GM23338 (cell line): ENCODE data around the gene HYAL2. TPM values are rescaled to one million over a fixed set of nuclear protein-coding genes. Genes with fewer than 3 reads are reported as not detected.

Source experiments
- ATAC-seq: fragments of 200-7000 bp; cut with Tn5 transposase; 3 replicates; pipeline ENCODE4 v1.9.1; 2020
- DNase-seq: peaks from one replicate; pipeline ENCODE4 v3.0.0-alpha.2; 2015; ENCODE audit warnings: low spot score
- H2AFZ ChIP-seq: fragments of 200-600 bp; sonication (generic); 2 replicates; pipeline ENCODE4 v1.8.0; 2016; ENCODE audit warnings: antibody characterized with exemption, mild to moderate bottlenecking, moderate library complexity
- H3F3A ChIP-seq: fragments of 200-600 bp; sonication (generic); replicated peaks from 2 replicates; pipeline ENCODE4 v1.8.0; 2017; ENCODE audit warnings: antibody characterized with exemption, mixed run types, low read depth
- H3K27ac ChIP-seq: fragments of 200-600 bp; sonication (generic); 2 replicates; pipeline ENCODE4 v1.6.1; 2016; ENCODE audit warnings: low read depth
- H3K27me3 ChIP-seq: fragments of 200-600 bp; sonication (generic); 2 replicates; pipeline ENCODE4 v1.8.0; 2016; ENCODE audit warnings: mild to moderate bottlenecking, mixed run types, moderate library complexity; ENCODE audit not compliant: insufficient read depth
- H3K36me3 ChIP-seq: fragments of 200-600 bp; sonication (generic); 2 replicates; pipeline ENCODE4 v1.8.0; 2016; ENCODE audit warnings: mild to moderate bottlenecking; ENCODE audit not compliant: insufficient read depth
- H3K4me1 ChIP-seq: fragments of 200-600 bp; sonication (generic); 2 replicates; pipeline ENCODE4 v1.8.0; 2016; ENCODE audit warnings: mild to moderate bottlenecking, moderate library complexity; ENCODE audit not compliant: insufficient read depth
- H3K4me2 ChIP-seq: fragments of 200-600 bp; sonication (generic); 2 replicates; pipeline ENCODE4 v1.7.1; 2017; ENCODE audit warnings: mixed run types
- H3K4me3 ChIP-seq: fragments of 200-600 bp; sonication (generic); 2 replicates; pipeline ENCODE4 v1.6.1; 2016; ENCODE audit warnings: mixed run types
- H3K79me2 ChIP-seq: fragments of 200-600 bp; sonication (generic); replicated peaks from 2 replicates; pipeline ENCODE4 v1.8.0; 2017; ENCODE audit warnings: mild to moderate bottlenecking; ENCODE audit not compliant: insufficient read depth
- H3K9me2 ChIP-seq: fragments of 200-600 bp; sonication (generic); 2 replicates; pipeline ENCODE4 v1.8.0; 2017; ENCODE audit not compliant: insufficient read depth
- H4K20me1 ChIP-seq: fragments of 200-600 bp; sonication (generic); replicated peaks from 2 replicates; pipeline ENCODE4 v1.8.0; 2017; ENCODE audit warnings: mild to moderate bottlenecking; ENCODE audit not compliant: insufficient read depth
- H3K27ac Mint-ChIP-seq: 2 replicates; pipeline ENCODE4 v1.8.0; 2020; ENCODE audit warnings: inconsistent platforms, mild to moderate bottlenecking, moderate library complexity, mixed read lengths
- H3K27me3 Mint-ChIP-seq: 3 replicates; pipeline ENCODE4 v1.8.0; 2022; ENCODE audit warnings: low read depth, mild to moderate bottlenecking, moderate library complexity, mixed read lengths, inconsistent platforms; ENCODE audit not compliant: insufficient read depth, poor library complexity
- H3K36me3 Mint-ChIP-seq: 3 replicates; pipeline ENCODE4 v1.8.0; 2021; ENCODE audit warnings: low read depth, mild to moderate bottlenecking, inconsistent platforms, moderate library complexity, mixed read lengths
- H3K4me1 Mint-ChIP-seq: 3 replicates; pipeline ENCODE4 v1.8.0; 2020; ENCODE audit warnings: mild to moderate bottlenecking, inconsistent platforms, mixed read lengths
- H3K4me3 Mint-ChIP-seq: 3 replicates; pipeline ENCODE4 v1.8.0; 2021; ENCODE audit warnings: moderate library complexity, mild to moderate bottlenecking, inconsistent platforms, mixed read lengths
- H3K9me3 Mint-ChIP-seq: 3 replicates; pipeline ENCODE4 v1.8.0; 2020; ENCODE audit warnings: moderate library complexity, mild to moderate bottlenecking, inconsistent platforms, mixed read lengths
- EZH2phosphoT487 ChIP-seq: fragments of 200-600 bp; sonication (generic); IDR thresholded peaks from one replicate; pipeline ENCODE4 v1.8.1; 2018; ENCODE audit warnings: antibody characterized with exemption; ENCODE audit not compliant: unreplicated experiment
- JUNB ChIP-seq: IDR thresholded peaks from one replicate; pipeline ENCODE4 v1.6.1; 2016; ENCODE audit warnings: antibody characterized with exemption; ENCODE audit not compliant: unreplicated experiment
- POLR2AphosphoS5 ChIP-seq: IDR thresholded peaks from 2 replicates; pipeline ENCODE4 v1.6.1; 2016; ENCODE audit warnings: antibody characterized with exemption, low read depth
- ZNF114 ChIP-seq: fragments of 250-450 bp; sonication (Bioruptor Pico); IDR thresholded peaks from 2 replicates; pipeline ENCODE4 v1.5.0; 2020; ENCODE audit warnings: mild to moderate bottlenecking, moderate library complexity
- ZNF331 ChIP-seq: fragments of 250-450 bp; sonication (Bioruptor Pico); IDR thresholded peaks from 2 replicates; pipeline ENCODE4 v1.5.0; 2020; ENCODE audit warnings: low read depth, mild to moderate bottlenecking, moderate library complexity
- ZNF462 ChIP-seq: fragments of 250-450 bp; sonication (Bioruptor Pico); IDR thresholded peaks from 2 replicates; pipeline ENCODE4 v1.5.0; 2020; ENCODE audit warnings: mild to moderate bottlenecking, moderate library complexity
- polyA plus RNA-seq: library from polyadenylated mRNA; unstranded; fragments of >200 nt; fragmentation: Nextera tagmentation; extraction: Ambion mirVana; gene quantifications from 2 replicates; pipeline ENCODE4 v1.2.1, GENCODE V29; 2016
- total RNA-seq: library from RNA; depleted of rRNA; stranded (reverse); fragments of >200 nt; shearing (Covaris generic); gene quantifications from 2 replicates; pipeline ENCODE4 v1.2.3, GENCODE V29; 2014

The HYAL2 gene
- total and polyA plus RNA-seq, 2 experiments from 2014 or later = 28.9 to 74.3 TPM

- Histone ChIP-seq H3K4me1 (peaks cover 16% of the 10 kb centered on the region), H3K79me2 (peaks cover 36% of the 10 kb centered on the region), H3K4me2 (no peak overlapping the region), H3K27ac (no peak overlapping the region), H3F3A (peaks cover 31% of the 10 kb centered on the region), H4K20me1 (peaks cover 17% of the 10 kb centered on the region), H2AFZ (no peak overlapping the region), H3K36me3 (peaks cover 8% of the 10 kb centered on the region), H3K4me3 (no peak overlapping the region), H3K9me2 (no peaks in the 10 kb centered on the region), H3K27me3 (peaks cover 15% of the 10 kb centered on the region)
- Mint-ChIP-seq H3K9me3 (peaks cover under 1% of the 10 kb centered on the region; the same call in 1 of the 3 replicates), H3K36me3 (peaks cover 26% of the 10 kb centered on the region), H3K4me3 (0 out of 3 replicates have a peak overlapping the region, but pooled peaks have one; percentile 14), H3K4me1 (peaks cover 27% of the 10 kb centered on the region), H3K27ac (no peak overlapping the region), H3K27me3 (peaks cover 27% of the 10 kb centered on the region)
- TF ChIP-seq ZNF462 (no peak), POLR2AphosphoS5 (no peak), EZH2phosphoT487 (no peak), JUNB (no peak), ZNF114 (no peak), ZNF331 (CRISPR knock-in tag) (no peak)
- ATAC-seq (no peak), DNase-seq (no peak)
These were observed 12.0 kb upstream of the HYAL2 start for GRCh38 chr3:50334339-50335075.
